ENCODE results near the gene B3GNT2. TPM values are rescaled to one million over a fixed set of nuclear protein-coding genes. Genes with fewer than 3 reads are reported as not detected.
A peak's percentile ranks its signal among the peaks of the same experiment; 100 is the strongest.

B3GNT2 gene
- total RNA-seq, 3 donors from 2014 or later = 16.3 to 39.5 (median 25.6) TPM

DNA sequence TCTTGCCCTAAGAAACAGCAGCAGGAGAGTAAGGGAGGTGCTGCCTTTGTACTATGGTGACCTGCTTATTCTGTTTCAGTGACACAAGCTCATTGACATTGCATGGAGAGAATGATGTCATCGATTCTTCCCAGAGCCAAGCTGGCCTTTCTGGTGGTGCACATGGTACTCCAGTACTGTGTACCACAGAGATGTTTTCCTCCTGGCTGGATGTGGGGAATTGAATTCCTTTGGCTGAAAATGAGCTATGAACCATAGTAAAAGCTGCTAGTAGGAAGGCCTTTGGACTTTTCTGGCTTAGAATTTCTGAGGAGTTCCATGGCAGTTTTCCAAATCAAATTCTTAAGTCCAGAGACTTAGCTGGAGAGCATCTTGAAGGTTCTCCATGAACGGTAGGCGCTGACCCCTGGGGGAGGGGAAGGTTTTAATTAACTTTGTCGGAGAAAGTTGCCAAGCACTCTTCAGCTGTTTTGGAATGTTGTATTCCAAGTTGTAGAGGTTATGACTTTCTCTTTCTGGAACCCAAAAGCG lies 17.1 kb upstream of the B3GNT2 start:
- no peaks in the 10 kb centered on the region for H3K27me3 ChIP-seq
- H3K4me1 ChIP-seq = peaks cover 0 to 6% of the 10 kb centered on the region in 2 donors
- intact Hi-C loops (cut with DNase I; ENCODE audit: low total_unique reads) = no loop called here
- peak in 1 of 2 donors; percentile 90 for DNase-seq (ENCODE audit: low spot score in 2 of 2)
- TF ChIP-seq, protein P1, sequence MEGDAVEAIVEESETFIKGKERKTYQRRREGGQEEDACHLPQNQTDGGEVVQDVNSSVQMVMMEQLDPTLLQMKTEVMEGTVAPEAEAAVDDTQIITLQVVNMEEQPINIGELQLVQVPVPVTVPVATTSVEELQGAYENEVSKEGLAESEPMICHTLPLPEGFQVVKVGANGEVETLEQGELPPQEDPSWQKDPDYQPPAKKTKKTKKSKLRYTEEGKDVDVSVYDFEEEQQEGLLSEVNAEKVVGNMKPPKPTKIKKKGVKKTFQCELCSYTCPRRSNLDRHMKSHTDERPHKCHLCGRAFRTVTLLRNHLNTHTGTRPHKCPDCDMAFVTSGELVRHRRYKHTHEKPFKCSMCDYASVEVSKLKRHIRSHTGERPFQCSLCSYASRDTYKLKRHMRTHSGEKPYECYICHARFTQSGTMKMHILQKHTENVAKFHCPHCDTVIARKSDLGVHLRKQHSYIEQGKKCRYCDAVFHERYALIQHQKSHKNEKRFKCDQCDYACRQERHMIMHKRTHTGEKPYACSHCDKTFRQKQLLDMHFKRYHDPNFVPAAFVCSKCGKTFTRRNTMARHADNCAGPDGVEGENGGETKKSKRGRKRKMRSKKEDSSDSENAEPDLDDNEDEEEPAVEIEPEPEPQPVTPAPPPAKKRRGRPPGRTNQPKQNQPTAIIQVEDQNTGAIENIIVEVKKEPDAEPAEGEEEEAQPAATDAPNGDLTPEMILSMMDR (IDR thresholded peaks at IDR 0.05) = no peak
- peak in 2 of 3 donors; percentile 2 to 72 for TF ChIP-seq POLR2AphosphoS5 (IDR thresholded peaks at IDR 0.05)
- TF ChIP-seq POLR2A (IDR thresholded peaks at IDR 0.05) = no peak
- peak overlapping the region; percentile 88 to 90 for H3K27ac ChIP-seq
- no peaks in the 10 kb centered on the region for H3K9me3 ChIP-seq
- H3K36me3 ChIP-seq = no peaks in the 10 kb centered on the region
- H3K4me3 ChIP-seq = peak overlapping the region in 1 of 3 donors; percentile 5

DNA sequence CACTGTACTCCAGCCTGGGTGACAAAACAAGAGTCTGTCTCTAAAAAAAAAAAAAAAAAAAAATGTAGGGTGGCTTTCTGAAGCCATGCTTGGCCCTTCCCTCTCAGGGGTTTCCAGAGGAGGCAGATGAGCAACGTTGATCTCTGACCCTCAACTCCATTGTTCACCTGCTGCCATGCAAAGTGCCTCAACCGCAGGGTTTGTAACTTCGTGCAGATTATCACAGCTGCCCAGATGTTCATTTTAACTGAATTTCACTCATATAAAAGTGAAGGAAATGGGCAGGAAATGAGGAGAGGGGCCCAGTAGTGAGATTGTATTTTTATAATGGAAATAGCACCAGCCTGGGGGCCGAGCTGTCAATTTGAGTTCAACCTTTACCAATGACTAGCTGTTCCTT lies 14.9 kb upstream of the B3GNT2 start:
- Histone ChIP-seq H3K27me3 (no peaks in the 10 kb centered on the region), H3K9me3 (no peaks in the 10 kb centered on the region), H3K27ac (no peak overlapping the region), H3K4me3 (no peak overlapping the region), H3K36me3 (no peaks in the 10 kb centered on the region), H3K4me1 (peaks cover 0 to 6% of the 10 kb centered on the region in 2 donors)
- intact Hi-C loops (cut with DNase I; ENCODE audit: low total_unique reads) = no loop called here
- no peak for DNase-seq (ENCODE audit: low spot score in 2 of 2)
- TF ChIP-seq POLR2AphosphoS5 (IDR thresholded peaks at IDR 0.05) (no peak), POLR2A (IDR thresholded peaks at IDR 0.05) (no peak)
- TF ChIP-seq, protein P1 (IDR thresholded peaks at IDR 0.05) = no peak

DNA sequence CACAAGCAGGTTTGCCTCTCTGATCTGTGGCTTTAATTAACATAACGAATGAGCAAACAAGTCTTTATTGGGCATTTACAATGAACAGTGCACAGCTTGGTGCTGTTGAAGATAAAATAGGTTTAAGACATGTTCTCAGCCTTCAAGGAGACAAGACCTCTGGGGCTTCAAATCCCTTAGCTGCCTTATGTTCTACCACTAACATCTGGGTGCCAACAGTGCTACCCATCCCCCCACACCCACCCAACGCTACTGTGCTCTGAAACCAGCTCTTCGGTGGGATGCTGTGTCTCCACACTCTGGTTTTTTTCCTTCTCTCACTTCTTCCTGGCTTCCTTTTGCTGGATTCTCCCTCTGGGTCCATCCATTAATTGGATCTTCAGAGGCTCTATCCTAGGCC lies 14.1 kb upstream of the B3GNT2 start:
- intact Hi-C loops (cut with DNase I; ENCODE audit: low total_unique reads) = no loop called here
- Histone ChIP-seq H3K4me1 (peaks cover 0 to 6% of the 10 kb centered on the region in 2 donors), H3K4me3 (no peak overlapping the region), H3K27me3 (no peaks in the 10 kb centered on the region), H3K9me3 (no peaks in the 10 kb centered on the region), H3K27ac (no peak overlapping the region), H3K36me3 (no peaks in the 10 kb centered on the region)
- no peak for DNase-seq (ENCODE audit: low spot score in 2 of 2)
- TF ChIP-seq, protein P1 (IDR thresholded peaks at IDR 0.05) = no peak
- no peak for TF ChIP-seq POLR2A (IDR thresholded peaks at IDR 0.05)
- no peak for TF ChIP-seq POLR2AphosphoS5 (IDR thresholded peaks at IDR 0.05)

DNA sequence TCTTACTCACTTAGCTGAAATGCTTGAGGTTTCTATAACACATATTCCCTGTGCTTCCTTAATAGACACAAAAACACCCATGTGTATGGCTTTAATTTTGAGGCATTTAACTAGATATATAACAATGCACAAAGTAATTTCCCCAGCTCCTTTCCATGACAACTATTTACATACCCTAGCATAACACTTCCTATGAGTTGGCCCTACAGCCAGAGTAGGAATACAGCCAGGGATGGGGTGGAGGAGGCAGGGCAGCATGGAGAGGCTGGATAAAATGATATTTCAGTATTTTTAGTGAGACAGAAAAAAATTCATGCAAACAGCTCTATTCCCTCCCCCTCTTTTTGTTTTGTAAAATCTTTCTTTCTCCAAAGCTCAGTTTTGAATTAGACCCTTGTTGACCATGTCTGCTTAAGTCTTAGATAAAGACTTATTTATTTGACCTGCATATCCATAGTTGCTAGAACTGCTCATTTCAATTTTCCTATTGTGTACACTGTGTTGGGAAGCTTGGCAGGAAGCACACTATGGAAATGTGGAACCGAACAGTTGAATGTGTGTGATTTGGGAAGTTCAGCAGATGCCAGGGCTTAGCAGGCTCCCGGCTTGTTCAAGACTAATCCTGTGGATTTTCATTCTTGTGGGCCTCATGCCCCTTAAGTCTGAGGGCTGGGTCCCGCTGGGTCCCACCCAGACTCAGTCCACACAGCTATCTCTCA lies 11.2 kb upstream of the B3GNT2 start:
- Histone ChIP-seq H3K9me3 (no peaks in the 10 kb centered on the region), H3K27me3 (no peaks in the 10 kb centered on the region), H3K4me1 (no peaks in the 10 kb centered on the region), H3K27ac (no peak overlapping the region), H3K4me3 (no peak overlapping the region), H3K36me3 (no peaks in the 10 kb centered on the region)
- intact Hi-C loops (cut with DNase I; ENCODE audit: low total_unique reads) = no loop called here
- TF ChIP-seq POLR2AphosphoS5 (IDR thresholded peaks at IDR 0.05) = no peak
- TF ChIP-seq POLR2A (IDR thresholded peaks at IDR 0.05) = no peak
- TF ChIP-seq, protein P1 (IDR thresholded peaks at IDR 0.05) = no peak
- no peak for DNase-seq (ENCODE audit: low spot score in 2 of 2)

DNA sequence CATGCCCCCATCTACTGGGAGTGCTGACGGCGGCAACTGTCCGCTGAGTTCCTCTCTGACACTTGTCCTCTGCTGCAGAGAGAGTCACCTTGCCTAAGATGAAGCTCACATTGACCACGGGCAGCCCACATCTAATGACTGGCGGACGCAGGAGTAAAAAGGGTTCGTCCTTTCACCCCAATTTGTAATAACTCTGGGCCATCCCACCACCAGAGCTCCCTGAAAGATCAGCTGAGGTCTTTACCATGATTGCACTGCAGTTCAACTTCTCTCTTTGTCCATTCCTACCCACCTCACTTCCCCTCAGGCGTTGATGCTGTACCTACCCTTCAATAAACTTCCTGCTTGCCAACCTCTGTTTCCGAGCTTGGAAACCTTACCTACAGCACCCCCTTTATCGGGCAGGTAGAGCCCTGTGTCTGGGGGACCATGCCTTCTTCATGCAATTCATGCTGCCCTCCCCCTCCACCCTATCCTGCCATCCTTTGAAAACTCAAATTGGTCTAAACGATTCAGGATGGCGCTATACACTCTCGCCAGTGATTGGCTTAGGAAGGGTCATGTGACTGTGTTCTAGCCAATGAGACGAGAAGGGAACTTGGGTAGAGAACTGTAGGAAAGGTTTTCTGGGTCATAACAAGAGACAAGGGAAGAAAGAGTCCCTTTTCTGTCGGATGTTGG lies 10.3 kb upstream of the B3GNT2 start:
- Histone ChIP-seq H3K27me3 (no peaks in the 10 kb centered on the region), H3K36me3 (no peaks in the 10 kb centered on the region), H3K4me3 (no peak overlapping the region), H3K27ac (no peak overlapping the region), H3K9me3 (no peaks in the 10 kb centered on the region), H3K4me1 (no peaks in the 10 kb centered on the region)
- intact Hi-C loops (cut with DNase I; ENCODE audit: low total_unique reads) = no loop called here
- TF ChIP-seq, protein P1 (IDR thresholded peaks at IDR 0.05) = no peak
- TF ChIP-seq POLR2AphosphoS5 (IDR thresholded peaks at IDR 0.05) = no peak
- TF ChIP-seq POLR2A (IDR thresholded peaks at IDR 0.05) = no peak
- no peak for DNase-seq (ENCODE audit: low spot score in 2 of 2)

Data from breast epithelium (tissue), 4 donors.